HepG2 (cell line): ENCODE results near the gene CBX6. TPM values are rescaled to one million over a fixed set of nuclear protein-coding genes. Genes with fewer than 3 reads are reported as not detected.

ENCODE experiments used
- ATAC-seq: fragments of 200-7000 bp; cut with Tn5 transposase; 3 replicates; pipeline ENCODE4 v1.9.1; 2020; ENCODE audit warnings: mild to moderate bottlenecking, moderate library complexity
- BruUV-seq: library from RNA; stranded (reverse); fragments of 400-500 nt; replicated peaks from 2 replicates; lab custom pipeline; 2021; lab: Mats Ljungman, UMichigan
- CTCF ChIA-PET: fragments of 300-600 bp; formaldehyde crosslinking; extraction: SDS; loops from one replicate; lab custom pipeline; 2021; ENCODE audit warnings: low total read pairs, inconsistent platforms, low intra/inter-chr PET ratio; lab: Yijun Ruan, JAX
- POLR2A ChIA-PET: fragments of 350-600 bp; sonication (Branson Sonifier 250); formaldehyde crosslinking; loops from one replicate; lab custom pipeline; 2020; ENCODE audit warnings: antibody characterized with exemption, inconsistent platforms; lab: Yijun Ruan, JAX
- DNase-seq: peaks from one replicate; pipeline ENCODE4 v3.0.0-alpha.2; 2015; ENCODE audit warnings: low spot score
- FAIRE-seq: peaks from 3 replicates; lab custom pipeline; 2011; peaks lifted over from hg19 to GRCh38; lab: Jason Lieb, UNC
- H2AFZ ChIP-seq: one replicate; pipeline ENCODE4 v1.6.1; 2011; ENCODE audit warnings: low read length, inconsistent platforms
- H3K27ac ChIP-seq: fragments of 300-600 bp; 3 replicates; pipeline ENCODE4 v1.8.0; 2011; ENCODE audit warnings: mixed run types, mild to moderate bottlenecking, mixed read lengths, low read length, inconsistent platforms; ENCODE audit not compliant: insufficient read depth; ENCODE audit errors: extremely low read length
- H3K27me3 ChIP-seq, 2 experiments: fragments of 200-600 bp in 1 of 2; 2 replicates in 1 of 2; 3 replicates in 1 of 2; pipeline versions ENCODE4 v1.6.0 to v1.8.0; 2011; ENCODE audit warnings: low read length in 2 of 2, mild to moderate bottlenecking in 2 of 2, moderate library complexity in 2 of 2, inconsistent platforms in 1 of 2; ENCODE audit not compliant: insufficient read depth in 2 of 2, control insufficient read depth in 1 of 2
- H3K36me3 ChIP-seq, 2 experiments: fragments of 200-600 bp in 1 of 2; replicated peaks in 1 of 2; 2 replicates in 1 of 2; 3 replicates in 1 of 2; pipeline versions ENCODE4 v1.5.1 to v1.8.0; 2011; ENCODE audit warnings: low read length in 2 of 2, inconsistent platforms in 1 of 2; ENCODE audit not compliant: insufficient read depth in 2 of 2, control insufficient read depth in 1 of 2
- H3K4me1 ChIP-seq: 2 replicates; pipeline ENCODE4 v1.5.1; 2012; ENCODE audit warnings: low read length, inconsistent platforms; ENCODE audit not compliant: insufficient read depth
- H3K4me2 ChIP-seq: 2 replicates; pipeline ENCODE4 v1.6.0; 2011; ENCODE audit warnings: low read depth, low read length, inconsistent platforms
- H3K4me3 ChIP-seq, 3 experiments: fragments of 200-600 bp in 1 of 3; sonication (generic), shearing (Covaris generic) in 1 of 3; replicated peaks in 1 of 3; 2 replicates each; pipeline ENCODE4 v1.5.1; 2011 to 2016; ENCODE audit warnings: low read length in 3 of 3, inconsistent platforms in 2 of 3, low read depth in 2 of 3, mild to moderate bottlenecking in 2 of 3, control low read depth in 1 of 3, mixed read lengths in 1 of 3; ENCODE audit not compliant: insufficient read depth in 1 of 3
- H3K79me2 ChIP-seq: one replicate; pipeline ENCODE4 v1.6.1; 2011; ENCODE audit warnings: low read length, inconsistent platforms; ENCODE audit not compliant: insufficient read depth
- H3K9ac ChIP-seq: 2 replicates; pipeline ENCODE4 v1.6.0; 2011; ENCODE audit warnings: mild to moderate bottlenecking, low read depth, low read length, inconsistent platforms; ENCODE audit not compliant: insufficient read depth
- H3K9me3 ChIP-seq: 2 replicates; pipeline ENCODE4 v1.5.1; 2012; ENCODE audit warnings: mild to moderate bottlenecking, low read length
- H4K20me1 ChIP-seq: 2 replicates; pipeline ENCODE4 v1.6.0; 2011; ENCODE audit warnings: inconsistent platforms, mild to moderate bottlenecking, low read length, moderate library complexity; ENCODE audit not compliant: insufficient read depth
- BORCS8-MEF2B ChIP-seq: sonication (generic); formaldehyde crosslinking; IDR thresholded peaks from 2 replicates; pipeline ENCODE4 v1.8.0; 2022; ENCODE audit warnings: mild to moderate bottlenecking, missing genetic modification reagents
- CBX1 ChIP-seq: IDR thresholded peaks from one replicate; pipeline ENCODE4 v1.6.1; 2016; ENCODE audit warnings: antibody characterized with exemption, low read depth
- HDAC2 ChIP-seq: sonication (generic); formaldehyde crosslinking; IDR thresholded peaks from 2 replicates; pipeline ENCODE4 v1.4.0; 2020; ENCODE audit warnings: missing genetic modification reagents
- KDM6A ChIP-seq: IDR thresholded peaks from 2 replicates; pipeline ENCODE4 v1.6.1; 2016; ENCODE audit warnings: low read depth
- MYC ChIP-seq: sonication (generic); formaldehyde crosslinking; IDR thresholded peaks from 2 replicates; pipeline ENCODE4 v1.9.0; 2021; ENCODE audit warnings: missing genetic modification reagents, borderline replicate concordance
- NR2F6 ChIP-seq, 2 experiments: IDR thresholded peaks; 2 replicates each; pipeline ENCODE4 v1.6.1; 2016; ENCODE audit warnings: antibody characterized with exemption in 1 of 2, mild to moderate bottlenecking in 1 of 2
- PAXIP1 ChIP-seq: sonication (generic); formaldehyde crosslinking; conservative IDR thresholded peaks from 2 replicates; pipeline ENCODE4 v1.4.0; 2020; ENCODE audit warnings: mild to moderate bottlenecking, missing genetic modification reagents, moderate library complexity
- SMARCC2 ChIP-seq: fragments of 450-650 bp; IDR thresholded peaks from 2 replicates; pipeline ENCODE4 v1.6.1; 2017; ENCODE audit warnings: antibody characterized with exemption, mild to moderate bottlenecking
- SNRNP70 ChIP-seq: fragments of 200-400 bp; formaldehyde crosslinking; IDR thresholded peaks from 2 replicates; pipeline ENCODE4 v1.6.1; 2017; ENCODE audit warnings: mild to moderate bottlenecking, low read depth, low read length, moderate library complexity
- ZFX ChIP-seq: sonication (generic); formaldehyde crosslinking; IDR thresholded peaks from 2 replicates; pipeline ENCODE4 v1.4.0; 2020; ENCODE audit warnings: mild to moderate bottlenecking, low read depth, missing genetic modification reagents, moderate library complexity
- ZNF274 ChIP-seq: sonication (generic); formaldehyde crosslinking; IDR thresholded peaks from 2 replicates; pipeline ENCODE4 v1.5.1; 2020; ENCODE audit warnings: mild to moderate bottlenecking, missing genetic modification reagents
- ZNF605 ChIP-seq: sonication (generic); formaldehyde crosslinking; IDR thresholded peaks from 2 replicates; pipeline ENCODE4 v1.8.0; 2022; ENCODE audit warnings: mild to moderate bottlenecking, missing genetic modification reagents
- ZNF609 ChIP-seq: sonication (generic); formaldehyde crosslinking; IDR thresholded peaks from 2 replicates; pipeline ENCODE4 v1.4.0; 2020; ENCODE audit warnings: mild to moderate bottlenecking, missing genetic modification reagents, borderline replicate concordance
- WGBS: methylation state at CpG from one replicate; pipeline ENCODE4 v1.1.6; 2017; ENCODE audit warnings: low lambda C conversion rate; 5-methylcytosine and 5-hydroxymethylcytosine counted together
- in situ Hi-C: cut with HindIII; loops from 2 replicates; pipeline ENCODE4 v1.10.0; 2017; ENCODE audit warnings: low pct_unique_long_range_greater_than_20kb; ENCODE audit not compliant: extremely low pct_ligation_motif_present
- intact Hi-C: fragments of 100-400 bp; cut with micrococcal nuclease; formaldehyde crosslinking; loops from one replicate; pipeline ENCODE4 v1.10.0; 2022; ENCODE audit not compliant: unreplicated experiment
- polyA plus RNA-seq, 8 experiments: library from polyadenylated mRNA; depleted of rRNA in 3 of 8; stranded (reverse) in 7 of 8; unstranded in 1 of 8; fragments of >200 nt; fragmentation: Illumina TruSeq in 4 of 8; extraction: Trizol in 4 of 8; gene quantifications; 2 replicates each; pipeline versions ENCODE4 v1.2.1 to v1.2.3, GENCODE V29; 2011 to 2016; ENCODE audit warnings: low read depth in 4 of 8, missing spikeins in 1 of 8, mixed read lengths in 1 of 8; ENCODE audit not compliant: insufficient read depth in 1 of 8
- total RNA-seq, 5 experiments: library from RNA; depleted of rRNA; stranded (reverse); fragments of >200 nt; fragmentation: Illumina TruSeq; extraction: Trizol; gene quantifications; 2 replicates each; pipeline ENCODE4 v1.2.3, GENCODE V29; 2016; ENCODE audit warnings: low read depth in 1 of 5

Gene CBX6
- total and polyA plus RNA-seq, 2 of the 13 experiments (the other 11 are each of a cell fraction or from before 2014, with no cell fraction given): 1.7 to 6.5 TPM

DNA sequence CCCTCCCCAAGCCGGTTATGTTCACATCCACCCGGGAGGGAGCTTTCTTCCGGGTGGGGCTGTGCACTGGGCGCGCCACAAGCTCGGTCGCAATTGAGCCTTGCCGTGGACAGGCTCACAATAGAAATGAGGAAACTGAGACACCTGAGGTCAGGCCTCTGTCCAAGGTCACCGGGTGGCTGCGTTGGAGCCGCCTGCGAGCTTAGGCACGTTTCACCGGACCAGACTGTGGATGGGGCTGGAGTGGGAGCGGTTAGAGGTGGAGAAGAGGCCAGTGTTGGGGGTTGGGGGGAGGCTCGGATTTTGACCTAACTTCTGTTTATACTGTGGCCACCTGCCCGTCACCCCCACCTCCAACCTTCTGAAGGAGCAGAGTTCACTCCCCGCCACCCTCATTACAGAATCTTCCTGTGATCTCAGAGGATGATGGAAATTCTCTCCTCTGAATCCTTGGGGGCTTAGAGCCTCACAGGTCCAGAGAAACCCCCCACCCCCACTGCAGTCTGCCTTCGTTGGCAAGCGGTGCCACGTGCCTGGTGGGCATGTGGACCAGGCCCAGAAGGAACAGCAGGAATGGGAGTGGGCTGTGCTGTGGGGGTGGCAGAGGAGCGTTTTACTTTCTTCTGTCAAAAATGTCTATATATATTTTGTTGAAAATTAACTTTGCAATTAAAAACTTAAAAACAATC lies 27.6 kb downstream of the CBX6 start:
- no peaks in the 10 kb centered on the region for H3K9me3 ChIP-seq
- WGBS: 3% methylated on average over 11 of the region's 22 CpGs
- intact Hi-C loops: loop anchor here (10.0 kb wide), 1 partner anchor 80 kb away; no protein-coding TSS in a partner anchor
- peak; percentile 30 for DNase-seq
- CTCF ChIA-PET: interaction anchor here (2.1 kb wide), 1 partner anchor 76 kb away, joined by 9 read pairs; no protein-coding TSS in a partner anchor
- peaks cover 5 to 22% of the 10 kb centered on the region in 2 experiments; a peak in 4 of 5 replicates for H3K27me3 ChIP-seq
- H3K79me2 ChIP-seq: no peaks in the 10 kb centered on the region
- H2AFZ ChIP-seq: no peak overlapping the region
- ATAC-seq: peak; percentile 27
- H3K4me1 ChIP-seq: peaks cover 74% of the 10 kb centered on the region
- H4K20me1 ChIP-seq: no peaks in the 10 kb centered on the region
- H3K27ac ChIP-seq: peak overlapping the region; percentile 54
- in situ Hi-C loops: no loop called here
- no peaks in the 10 kb centered on the region for H3K36me3 ChIP-seq
- POLR2A ChIA-PET: interaction anchor here (1.3 kb wide), 1 partner anchor 16 kb away, joined by 5 read pairs; no protein-coding TSS in a partner anchor
- no TSS peak for BruUV-seq
- peak overlapping the region; percentile 57 to 83 (median 62); a peak in 5 of 6 replicates for H3K4me3 ChIP-seq
- peak overlapping the region; percentile 19; the same call in 1 of the 2 replicates for H3K9ac ChIP-seq
- H3K4me2 ChIP-seq: peak overlapping the region; percentile 74
- no peak for FAIRE-seq
- 0 out of 2 replicates have a peak, but pooled peaks have one; percentile 45 for TF ChIP-seq ZFX (CRISPR knock-in tag)
- TF ChIP-seq BORCS8-MEF2B (CRISPR knock-in tag): 0 out of 2 replicates have a peak, but pooled peaks have one; percentile 23
- TF ChIP-seq CBX1: no peak
- TF ChIP-seq HDAC2 (CRISPR knock-in tag): peak; percentile 48; the same call in 1 of the 2 replicates
- no peak for TF ChIP-seq SMARCC2
- peak; percentile 65; the same call in 1 of the 2 replicates for TF ChIP-seq ZNF609 (CRISPR knock-in tag)
- TF ChIP-seq PAXIP1: peak; percentile 84
- peak; percentile 45; the same call in 1 of the 2 replicates for TF ChIP-seq MYC (CRISPR knock-in tag)
- no peak for TF ChIP-seq SNRNP70
- TF ChIP-seq ZNF274 (CRISPR knock-in tag): 0 out of 2 replicates have a peak, but pooled peaks have one; percentile 47
- TF ChIP-seq KDM6A (CRISPR knock-in tag): peak; percentile 34; the same call in 1 of the 2 replicates
- peak; percentile 62; the same call in 1 of the 2 replicates for TF ChIP-seq NR2F6 (IDR thresholded peaks at IDR 0.05)
- peak; percentile 65 for TF ChIP-seq NR2F6 (CRISPR knock-in tag; IDR thresholded peaks at IDR 0.05)
- peak; percentile 19; the same call in 1 of the 2 replicates for TF ChIP-seq ZNF605 (CRISPR knock-in tag)
